Embryonic facial prominence (tissue), 1 donor: ENCODE results near the gene MIF4GD.

Experiments used
- DNase-seq: peaks from one replicate; pipeline ENCODE4 v3.0.0-alpha.2; 2016; ENCODE audit errors: extremely low spot score

MIF4GD gene

GRCh38 chr17:75232786-75233185 is 38.2 kb downstream of the MIF4GD start:
- no peak for DNase-seq

- no peak for DNase-seq
These were observed 39.1 kb downstream of the MIF4GD start for GRCh38 chr17:75231741-75232464.

- no peak for DNase-seq
These were observed 40.0 kb downstream of the MIF4GD start for GRCh38 chr17:75231071-75231470.

- no peak for DNase-seq
These were observed 42.2 kb downstream of the MIF4GD start for GRCh38 chr17:75228847-75229246.

- DNase-seq = no peak
These were observed 42.7 kb downstream of the MIF4GD start for GRCh38 chr17:75228305-75228704.

- DNase-seq = no peak
These were observed 43.3 kb downstream of the MIF4GD start for GRCh38 chr17:75227729-75228128.

- DNase-seq = no peak
These were observed 46.0 kb downstream of the MIF4GD start for GRCh38 chr17:75225016-75225415.

- no peak for DNase-seq
These were observed 51.2 kb downstream of the MIF4GD start for GRCh38 chr17:75219815-75220214.

GRCh38 chr17:75218131-75218530 is 52.9 kb downstream of the MIF4GD start:
- no peak for DNase-seq
